ENCODE data around the gene EGR1. TPM values are rescaled to one million over a fixed set of nuclear protein-coding genes. Genes with fewer than 3 reads are reported as not detected.

EGR1 gene
- total RNA-seq, 1 donor from 2014 or later, result 21.4 TPM

DNA sequence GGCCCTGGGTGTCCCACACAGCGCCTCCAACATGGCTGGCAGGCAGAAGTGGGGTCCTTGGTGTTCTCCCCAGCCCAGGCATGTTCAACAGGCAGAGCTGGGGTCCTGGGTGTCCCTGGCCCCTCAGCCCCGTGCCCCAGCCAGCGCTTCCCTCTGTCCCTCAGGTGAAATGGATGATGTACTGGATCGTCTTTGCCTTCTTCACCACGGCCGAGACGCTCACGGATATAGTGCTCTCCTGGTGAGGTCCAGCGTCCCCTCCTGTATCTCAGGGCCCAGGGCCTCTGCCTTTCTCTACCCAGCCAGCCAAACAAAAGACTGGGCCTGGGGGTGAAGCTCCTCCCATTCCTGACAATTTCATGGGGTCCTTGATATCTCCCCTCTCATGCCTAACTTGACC lies 24.1 kb upstream of the EGR1 start:
- H3K27me3 ChIP-seq (ENCODE audit: control insufficient read depth in 3 of 3, insufficient read depth in 3 of 3, low read length in 3 of 3), result no peaks in the 10 kb centered on the region
- H3K4me1 ChIP-seq (ENCODE audit: control insufficient read depth in 3 of 3, insufficient read depth in 3 of 3, low read length in 3 of 3), result peaks cover 10 to 14% (median 11%) of the 10 kb centered on the region in 3 donors
- no peak overlapping the region for H3K4me3 ChIP-seq (ENCODE audit: low read length in 3 of 3)
- H3K9me3 ChIP-seq (ENCODE audit: control insufficient read depth in 3 of 3, low read length in 3 of 3), result no peaks in the 10 kb centered on the region
- no peak overlapping the region for H3K27ac ChIP-seq (ENCODE audit: low read depth, low read length)
- H3K36me3 ChIP-seq (ENCODE audit: control insufficient read depth in 3 of 3, insufficient read depth in 3 of 3, low read length in 3 of 3), result peaks cover 3 to 7% (median 5%) of the 10 kb centered on the region in 3 donors
- no peak overlapping the region for H3K9ac ChIP-seq (ENCODE audit: low read depth in 1 of 3, low read length in 3 of 3)

DNA sequence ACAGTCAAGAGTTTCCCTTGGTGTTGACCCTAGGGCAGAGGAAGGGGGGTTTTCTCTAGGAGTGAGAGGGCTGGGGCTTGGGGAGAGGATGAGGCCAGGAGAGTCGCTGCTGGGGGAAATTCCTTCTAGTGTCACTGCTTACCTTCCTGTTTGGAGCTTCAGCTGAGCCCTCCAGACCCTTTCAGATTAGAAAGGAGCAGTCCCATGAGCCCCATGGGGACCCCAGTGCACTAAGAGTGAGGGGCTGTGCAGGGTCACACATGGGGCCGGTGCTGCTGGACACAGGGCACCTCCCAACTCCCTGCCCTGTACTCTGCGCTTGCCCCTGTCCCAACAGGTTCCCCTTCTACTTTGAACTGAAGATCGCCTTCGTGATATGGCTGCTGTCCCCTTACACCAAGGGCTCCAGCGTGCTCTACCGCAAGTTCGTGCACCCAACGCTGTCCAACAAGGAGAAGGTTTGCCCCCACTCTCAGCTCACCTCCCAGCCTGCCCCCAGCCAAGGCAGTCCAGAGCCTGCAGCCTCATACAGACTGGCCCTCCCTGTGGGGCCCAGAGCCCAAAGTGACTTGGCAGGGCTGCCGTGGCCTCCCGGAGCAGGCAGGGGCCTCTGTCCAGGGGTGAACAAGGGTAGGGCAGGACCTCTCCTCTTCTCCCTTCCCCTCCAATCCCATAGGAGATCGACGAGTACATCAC lies 21.1 kb upstream of the EGR1 start:
- H3K9me3 ChIP-seq (ENCODE audit: control insufficient read depth in 3 of 3, low read length in 3 of 3), result no peaks in the 10 kb centered on the region
- no peaks in the 10 kb centered on the region for H3K27me3 ChIP-seq (ENCODE audit: control insufficient read depth in 3 of 3, insufficient read depth in 3 of 3, low read length in 3 of 3)
- H3K9ac ChIP-seq (ENCODE audit: low read depth in 1 of 3, low read length in 3 of 3), result no peak overlapping the region
- no peaks in the 10 kb centered on the region for H3K36me3 ChIP-seq (ENCODE audit: control insufficient read depth in 3 of 3, insufficient read depth in 3 of 3, low read length in 3 of 3)
- H3K4me3 ChIP-seq (ENCODE audit: low read length in 3 of 3), result no peak overlapping the region
- peaks cover 3 to 6% (median 4%) of the 10 kb centered on the region in 3 donors for H3K4me1 ChIP-seq (ENCODE audit: control insufficient read depth in 3 of 3, insufficient read depth in 3 of 3, low read length in 3 of 3)
- no peak overlapping the region for H3K27ac ChIP-seq (ENCODE audit: low read depth, low read length)

DNA sequence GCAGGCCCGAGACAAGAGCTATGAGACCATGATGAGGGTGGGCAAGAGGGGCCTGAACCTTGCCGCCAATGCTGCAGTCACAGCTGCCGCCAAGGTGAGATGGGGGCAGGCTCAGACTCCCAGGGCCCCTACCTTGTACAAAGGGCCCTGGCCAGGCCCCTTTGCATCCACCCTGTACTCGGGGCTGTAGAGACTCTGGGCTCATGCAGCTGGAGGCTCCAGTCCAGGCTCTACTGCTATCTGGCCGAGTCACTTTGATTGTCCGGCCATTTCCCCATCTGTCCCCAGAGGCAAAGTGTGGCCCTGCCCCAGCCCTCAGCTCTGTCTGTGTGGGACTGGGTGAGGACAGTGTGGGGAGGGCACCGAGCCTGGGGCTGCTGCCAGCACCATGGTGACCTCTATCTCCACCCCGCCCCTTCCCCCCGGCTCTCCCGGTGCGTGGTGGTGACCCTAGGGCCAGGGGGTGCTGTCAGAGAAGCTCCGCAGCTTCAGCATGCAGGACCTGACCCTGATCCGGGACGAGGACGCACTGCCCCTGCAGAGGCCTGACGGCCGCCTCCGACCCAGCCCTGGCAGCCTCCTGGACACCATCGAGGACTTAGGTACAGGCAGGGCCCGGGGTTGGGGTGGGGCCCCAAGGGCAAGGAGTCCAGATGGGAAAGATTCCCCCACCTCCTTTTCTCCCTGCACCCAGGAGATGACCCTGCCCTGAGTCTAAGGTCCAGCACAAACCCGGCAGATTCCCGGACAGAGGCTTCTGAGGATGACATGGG lies 20.3 kb upstream of the EGR1 start:
- Histone ChIP-seq H3K9ac (ENCODE audit: low read depth in 1 of 3, low read length in 3 of 3) (no peak overlapping the region), H3K27ac (ENCODE audit: low read depth, low read length) (no peak overlapping the region), H3K4me1 (ENCODE audit: control insufficient read depth in 3 of 3, insufficient read depth in 3 of 3, low read length in 3 of 3) (peaks cover 4 to 6% (median 5%) of the 10 kb centered on the region in 3 donors), H3K4me3 (ENCODE audit: low read length in 3 of 3) (no peak overlapping the region), H3K36me3 (ENCODE audit: control insufficient read depth in 3 of 3, insufficient read depth in 3 of 3, low read length in 3 of 3) (no peaks in the 10 kb centered on the region), H3K9me3 (ENCODE audit: control insufficient read depth in 3 of 3, low read length in 3 of 3) (no peaks in the 10 kb centered on the region), H3K27me3 (ENCODE audit: control insufficient read depth in 3 of 3, insufficient read depth in 3 of 3, low read length in 3 of 3) (no peaks in the 10 kb centered on the region)

DNA sequence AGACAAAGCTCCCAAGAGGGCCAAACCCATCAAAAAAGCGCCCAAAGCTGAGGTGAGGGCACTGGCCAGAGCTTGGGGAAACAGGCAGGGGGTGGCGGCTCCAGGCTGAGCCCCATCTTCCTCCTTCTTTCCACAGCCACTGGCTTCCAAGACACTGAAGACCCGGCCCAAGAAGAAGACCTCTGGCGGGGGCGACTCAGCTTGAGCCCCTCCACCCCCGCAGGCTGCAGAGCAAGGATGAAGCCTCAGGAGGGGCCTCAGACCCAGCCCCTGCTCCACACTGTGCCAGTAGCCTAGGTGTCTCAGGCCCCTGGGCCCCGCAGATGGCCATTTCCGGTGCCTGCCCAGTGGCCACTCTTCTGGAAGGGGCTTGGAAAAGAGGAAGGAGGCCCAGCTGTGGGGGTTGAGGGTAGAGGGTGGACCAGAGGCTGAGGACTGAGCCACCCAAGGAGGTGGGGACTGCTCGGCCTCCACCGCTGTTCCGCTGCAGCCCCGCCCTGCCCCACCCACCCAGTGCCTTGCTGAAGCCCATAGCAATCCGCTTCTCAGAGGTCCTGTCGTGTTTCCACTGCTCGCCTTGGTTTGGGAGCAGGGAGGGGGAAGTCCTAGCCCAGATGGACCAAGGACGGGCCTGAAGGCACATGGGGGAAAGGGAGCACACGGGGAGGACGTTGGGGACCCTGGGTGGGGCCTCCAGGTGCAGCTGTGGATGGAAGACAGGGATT lies 19.6 kb upstream of the EGR1 start:
- Histone ChIP-seq H3K4me3 (ENCODE audit: low read length in 3 of 3) (no peak overlapping the region), H3K36me3 (ENCODE audit: control insufficient read depth in 3 of 3, insufficient read depth in 3 of 3, low read length in 3 of 3) (no peaks in the 10 kb centered on the region), H3K27ac (ENCODE audit: low read depth, low read length) (no peak overlapping the region), H3K27me3 (ENCODE audit: control insufficient read depth in 3 of 3, insufficient read depth in 3 of 3, low read length in 3 of 3) (no peaks in the 10 kb centered on the region), H3K9me3 (ENCODE audit: control insufficient read depth in 3 of 3, low read length in 3 of 3) (no peaks in the 10 kb centered on the region), H3K4me1 (ENCODE audit: control insufficient read depth in 3 of 3, insufficient read depth in 3 of 3, low read length in 3 of 3) (peaks cover 6 to 9% (median 9%) of the 10 kb centered on the region in 3 donors), H3K9ac (ENCODE audit: low read depth in 1 of 3, low read length in 3 of 3) (no peak overlapping the region)

DNA sequence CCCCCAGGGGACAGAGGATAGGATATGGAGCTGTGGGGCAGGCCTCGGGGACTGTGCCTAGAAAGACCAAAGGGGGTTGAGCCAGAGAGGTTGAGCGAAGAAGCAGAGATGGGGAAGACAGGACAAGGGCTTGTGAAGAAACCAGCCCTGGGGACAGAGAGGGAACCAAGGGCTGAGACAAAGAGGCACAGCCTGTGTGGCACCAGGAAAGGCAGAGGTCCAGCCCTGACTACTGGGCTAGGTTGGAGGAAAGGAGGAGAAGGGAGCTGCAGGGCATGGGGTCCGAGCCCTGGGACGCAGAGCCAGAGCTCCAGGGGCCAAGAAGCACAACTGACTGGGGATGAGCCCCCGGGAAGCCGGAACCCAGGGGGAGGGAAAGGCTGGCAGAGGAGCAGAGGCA lies 17.2 kb upstream of the EGR1 start:
- no peaks in the 10 kb centered on the region for H3K36me3 ChIP-seq (ENCODE audit: control insufficient read depth in 3 of 3, insufficient read depth in 3 of 3, low read length in 3 of 3)
- H3K9ac ChIP-seq (ENCODE audit: low read depth in 1 of 3, low read length in 3 of 3), result peak overlapping the region in 1 of 3 donors; percentile 25
- H3K9me3 ChIP-seq (ENCODE audit: control insufficient read depth in 3 of 3, low read length in 3 of 3), result no peaks in the 10 kb centered on the region
- H3K4me3 ChIP-seq (ENCODE audit: low read length in 3 of 3), result no peak overlapping the region
- peaks cover 6 to 9% (median 9%) of the 10 kb centered on the region in 3 donors for H3K4me1 ChIP-seq (ENCODE audit: control insufficient read depth in 3 of 3, insufficient read depth in 3 of 3, low read length in 3 of 3)
- H3K27me3 ChIP-seq (ENCODE audit: control insufficient read depth in 3 of 3, insufficient read depth in 3 of 3, low read length in 3 of 3), result no peaks in the 10 kb centered on the region
- H3K27ac ChIP-seq (ENCODE audit: low read depth, low read length), result no peak overlapping the region

DNA sequence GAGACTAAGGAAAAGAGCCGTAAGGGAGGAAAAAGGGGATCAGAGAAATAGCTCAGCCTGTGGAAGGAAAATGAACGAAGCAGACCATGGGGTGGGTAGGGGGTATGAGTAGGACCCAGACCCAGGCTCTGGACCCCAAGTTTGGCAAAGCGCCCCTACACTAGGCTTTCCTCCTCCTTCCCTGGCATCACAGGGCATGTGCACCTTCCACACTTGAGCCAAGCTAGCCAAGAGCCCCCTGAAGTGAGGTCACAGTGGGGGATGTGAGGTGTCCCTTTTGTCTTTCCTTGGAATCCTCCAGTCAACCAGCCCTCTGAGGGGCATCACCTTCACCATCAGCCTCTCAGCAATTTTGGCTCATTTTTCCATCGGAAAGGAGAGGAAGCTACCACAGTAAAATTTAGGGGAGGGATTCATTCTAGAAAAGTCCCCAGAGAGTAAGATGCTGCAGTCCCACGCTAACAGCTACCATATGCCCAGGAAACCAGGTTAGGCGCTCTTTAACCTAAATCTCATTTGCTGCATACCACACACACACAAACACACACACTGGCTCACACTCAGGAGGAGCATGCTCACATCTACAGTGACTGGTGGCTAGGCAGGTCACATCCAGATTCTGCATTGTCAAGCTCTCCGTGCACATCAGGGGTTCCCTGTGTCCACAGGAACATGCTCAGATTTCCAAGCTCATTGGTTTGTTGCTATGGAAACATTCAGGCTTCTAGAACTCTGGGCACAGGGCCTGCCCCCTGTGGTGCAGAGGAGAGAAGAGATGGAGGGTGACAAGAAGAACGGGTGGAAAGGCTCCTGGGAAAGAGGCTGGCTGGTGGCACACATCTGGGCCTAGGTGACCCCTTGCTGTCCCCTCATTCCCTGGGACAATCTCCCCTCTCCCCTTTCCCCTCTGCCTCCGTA lies 16.5 kb upstream of the EGR1 start:
- peaks cover 6 to 9% (median 9%) of the 10 kb centered on the region in 3 donors for H3K4me1 ChIP-seq (ENCODE audit: control insufficient read depth in 3 of 3, insufficient read depth in 3 of 3, low read length in 3 of 3)
- peak overlapping the region in 1 of 3 donors; percentile 25 for H3K9ac ChIP-seq (ENCODE audit: low read depth in 1 of 3, low read length in 3 of 3)
- no peaks in the 10 kb centered on the region for H3K9me3 ChIP-seq (ENCODE audit: control insufficient read depth in 3 of 3, low read length in 3 of 3)
- H3K36me3 ChIP-seq (ENCODE audit: control insufficient read depth in 3 of 3, insufficient read depth in 3 of 3, low read length in 3 of 3), result no peaks in the 10 kb centered on the region
- H3K4me3 ChIP-seq (ENCODE audit: low read length in 3 of 3), result no peak overlapping the region
- no peaks in the 10 kb centered on the region for H3K27me3 ChIP-seq (ENCODE audit: control insufficient read depth in 3 of 3, insufficient read depth in 3 of 3, low read length in 3 of 3)
- no peak overlapping the region for H3K27ac ChIP-seq (ENCODE audit: low read depth, low read length)

DNA sequence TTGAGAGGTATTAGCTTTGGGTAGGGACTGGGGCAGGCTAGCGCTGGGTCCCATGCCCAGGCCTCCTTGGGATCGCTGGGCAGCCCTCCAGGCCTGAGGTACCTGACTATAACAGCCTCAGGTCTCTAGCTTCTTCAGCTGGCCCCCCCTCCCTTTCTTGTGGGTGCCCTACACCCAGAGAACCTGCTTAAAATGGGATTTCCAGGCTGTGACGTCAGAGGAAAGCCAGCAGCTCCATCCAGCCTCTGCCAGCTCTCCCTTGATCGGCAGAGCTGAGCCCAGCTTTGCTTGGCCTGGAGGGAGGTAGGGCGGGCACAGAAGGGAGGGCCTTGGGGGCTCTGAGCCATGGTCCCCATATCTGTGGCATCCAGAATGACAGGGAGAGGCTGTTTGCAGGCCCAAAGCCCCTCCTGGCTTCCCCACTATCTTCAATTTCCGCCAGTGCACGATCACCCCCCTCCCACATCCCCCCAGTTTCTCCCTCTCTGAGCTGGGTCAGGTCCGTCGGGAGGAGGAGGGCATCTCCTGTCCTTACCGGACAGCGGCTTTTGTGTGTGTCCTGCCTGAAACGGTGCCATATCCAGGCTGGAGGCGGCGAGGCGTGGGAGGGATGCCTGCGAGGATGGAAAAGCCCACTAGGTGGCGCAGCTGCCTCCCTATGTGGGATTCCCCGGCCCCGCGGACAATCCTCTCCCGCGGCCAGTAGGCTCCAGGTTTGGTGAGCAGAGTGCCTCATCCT lies 15.6 kb upstream of the EGR1 start:
- no peaks in the 10 kb centered on the region for H3K27me3 ChIP-seq (ENCODE audit: control insufficient read depth in 3 of 3, insufficient read depth in 3 of 3, low read length in 3 of 3)
- no peak overlapping the region for H3K27ac ChIP-seq (ENCODE audit: low read depth, low read length)
- H3K36me3 ChIP-seq (ENCODE audit: control insufficient read depth in 3 of 3, insufficient read depth in 3 of 3, low read length in 3 of 3), result no peaks in the 10 kb centered on the region
- H3K4me1 ChIP-seq (ENCODE audit: control insufficient read depth in 3 of 3, insufficient read depth in 3 of 3, low read length in 3 of 3), result peaks cover 6 to 9% (median 9%) of the 10 kb centered on the region in 3 donors
- no peaks in the 10 kb centered on the region for H3K9me3 ChIP-seq (ENCODE audit: control insufficient read depth in 3 of 3, low read length in 3 of 3)
- H3K9ac ChIP-seq (ENCODE audit: low read depth in 1 of 3, low read length in 3 of 3), result peak overlapping the region in 2 of 3 donors; percentile 11 to 40
- peak overlapping the region; percentile 38 to 52 (median 46) for H3K4me3 ChIP-seq (ENCODE audit: low read length in 3 of 3)

DNA sequence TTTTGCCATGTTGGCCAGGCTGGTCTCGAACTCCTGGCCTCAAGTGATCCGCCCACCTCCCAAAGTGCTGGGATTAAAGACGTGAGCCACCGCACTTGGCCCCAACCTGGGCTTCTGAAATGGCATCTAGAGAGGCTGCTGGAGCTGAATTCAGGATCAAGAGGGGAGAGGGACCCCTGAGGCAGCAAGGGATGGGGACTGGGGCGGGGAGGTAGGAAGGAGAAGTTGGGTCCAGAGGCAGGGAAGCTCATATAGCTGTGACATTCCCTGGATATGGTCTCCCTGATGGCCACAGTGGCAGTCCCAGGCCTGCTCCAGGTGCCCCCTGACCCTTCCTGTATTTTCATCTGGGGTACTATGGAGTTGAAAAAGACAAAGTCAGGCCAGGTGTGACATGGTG lies 14.3 kb upstream of the EGR1 start:
- no peak overlapping the region for H3K9ac ChIP-seq (ENCODE audit: low read depth in 1 of 3, low read length in 3 of 3)
- H3K4me1 ChIP-seq (ENCODE audit: control insufficient read depth in 3 of 3, insufficient read depth in 3 of 3, low read length in 3 of 3), result peaks cover 6 to 9% (median 9%) of the 10 kb centered on the region in 3 donors
- H3K9me3 ChIP-seq (ENCODE audit: control insufficient read depth in 3 of 3, low read length in 3 of 3), result no peaks in the 10 kb centered on the region
- no peak overlapping the region for H3K27ac ChIP-seq (ENCODE audit: low read depth, low read length)
- peaks cover 0 to 3% (median 0%) of the 10 kb centered on the region in 3 donors for H3K27me3 ChIP-seq (ENCODE audit: control insufficient read depth in 3 of 3, insufficient read depth in 3 of 3, low read length in 3 of 3)
- no peak overlapping the region for H3K4me3 ChIP-seq (ENCODE audit: low read length in 3 of 3)
- no peaks in the 10 kb centered on the region for H3K36me3 ChIP-seq (ENCODE audit: control insufficient read depth in 3 of 3, insufficient read depth in 3 of 3, low read length in 3 of 3)

DNA sequence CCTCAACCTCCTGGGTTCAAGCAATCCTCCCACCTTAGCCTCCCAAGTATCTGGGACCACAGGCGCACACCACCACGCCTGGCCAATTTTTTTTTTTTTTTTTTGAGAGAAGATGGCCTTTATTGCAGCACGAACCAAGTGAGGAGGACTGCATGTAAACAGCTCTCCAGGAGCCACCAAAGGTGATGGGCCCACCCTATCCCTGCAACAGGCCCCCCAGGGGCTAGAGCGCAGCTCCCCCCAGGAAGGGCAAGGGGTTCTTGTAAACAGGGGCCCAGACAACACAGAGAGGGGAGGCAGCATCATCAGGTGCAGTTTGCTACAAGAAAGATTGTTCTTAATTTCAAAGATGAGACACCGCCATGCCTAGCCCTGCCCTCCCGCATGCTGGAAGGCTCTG lies 12.6 kb upstream of the EGR1 start:
- H3K27ac ChIP-seq (ENCODE audit: low read depth, low read length), result no peak overlapping the region
- H3K9me3 ChIP-seq (ENCODE audit: control insufficient read depth in 3 of 3, low read length in 3 of 3), result no peaks in the 10 kb centered on the region
- no peak overlapping the region for H3K9ac ChIP-seq (ENCODE audit: low read depth in 1 of 3, low read length in 3 of 3)
- H3K36me3 ChIP-seq (ENCODE audit: control insufficient read depth in 3 of 3, insufficient read depth in 3 of 3, low read length in 3 of 3), result no peaks in the 10 kb centered on the region
- peaks cover 0 to 3% (median 0%) of the 10 kb centered on the region in 3 donors for H3K27me3 ChIP-seq (ENCODE audit: control insufficient read depth in 3 of 3, insufficient read depth in 3 of 3, low read length in 3 of 3)
- H3K4me1 ChIP-seq (ENCODE audit: control insufficient read depth in 3 of 3, insufficient read depth in 3 of 3, low read length in 3 of 3), result peaks cover 6 to 9% (median 9%) of the 10 kb centered on the region in 3 donors
- no peak overlapping the region for H3K4me3 ChIP-seq (ENCODE audit: low read length in 3 of 3)

Measured in skeletal muscle tissue (tissue), 4 donors.